IMR-90 (cell line): ENCODE measurements around the gene CIROP. TPM values are rescaled to one million over a fixed set of nuclear protein-coding genes. Genes with fewer than 3 reads are reported as not detected.

Experiments used
- ATAC-seq: fragments of 200-7000 bp; cut with Tn5 transposase; 2 replicates; pipeline ENCODE4 v1.9.1; 2020; ENCODE audit warnings: low read depth, mild to moderate bottlenecking, moderate library complexity
- BruUV-seq: library from RNA; stranded (reverse); fragments of 400-500 nt; replicated peaks from 2 replicates; lab custom pipeline; 2021; lab: Mats Ljungman, UMichigan
- CTCF ChIA-PET: fragments of 300-600 bp; formaldehyde crosslinking; extraction: SDS; loops from one replicate; lab custom pipeline; 2021; ENCODE audit warnings: antibody characterized with exemption; lab: Yijun Ruan, JAX
- POLR2A ChIA-PET: fragments of 300-600 bp; sonication (Branson Sonifier 250); formaldehyde crosslinking; loops from one replicate; lab custom pipeline; 2022; ENCODE audit warnings: antibody characterized with exemption; ENCODE audit not compliant: unreplicated experiment; lab: Charles Lee
- DNase-seq: peaks from one replicate; pipeline ENCODE4 v3.0.0; 2013
- H2AFZ ChIP-seq: replicated peaks from 2 replicates; pipeline ENCODE3; 2013; ENCODE audit warnings: low read length, mild to moderate bottlenecking; ENCODE audit not compliant: poor library complexity
- H2AK5ac ChIP-seq: 2 replicates; pipeline ENCODE4 v1.6.1; 2013; ENCODE audit warnings: low read depth, low read length, inconsistent platforms
- H2AK9ac ChIP-seq: replicated peaks from 2 replicates; pipeline ENCODE3; 2013; ENCODE audit warnings: mild to moderate bottlenecking, low read depth, low read length, moderate library complexity; ENCODE audit not compliant: poor library complexity
- H2BK120ac ChIP-seq: 2 replicates; pipeline ENCODE4 v1.6.1; 2013; ENCODE audit warnings: low read depth, low read length, inconsistent platforms
- H2BK15ac ChIP-seq: 3 replicates; pipeline ENCODE4 v1.6.1; 2013; ENCODE audit warnings: low read depth, low read length, inconsistent platforms
- H2BK20ac ChIP-seq: 2 replicates; pipeline ENCODE4 v1.6.1; 2013; ENCODE audit warnings: low read depth, mild to moderate bottlenecking, inconsistent platforms, low read length, moderate library complexity
- H2BK5ac ChIP-seq: 2 replicates; pipeline ENCODE4 v1.6.1; 2013; ENCODE audit warnings: mild to moderate bottlenecking, low read depth, low read length, inconsistent platforms; ENCODE audit not compliant: poor library complexity, severe bottlenecking
- H3K14ac ChIP-seq: replicated peaks from 2 replicates; pipeline ENCODE4 v1.6.1; 2013; ENCODE audit warnings: low read depth, low read length, inconsistent platforms
- H3K18ac ChIP-seq: 2 replicates; pipeline ENCODE4 v1.6.1; 2013; ENCODE audit warnings: low read depth, low read length, control low read depth
- H3K23ac ChIP-seq: 2 replicates; pipeline ENCODE4 v1.6.1; 2013; ENCODE audit warnings: low read depth, low read length, inconsistent platforms
- H3K27ac ChIP-seq: 2 replicates; pipeline ENCODE4 v1.5.1; 2013; ENCODE audit warnings: mild to moderate bottlenecking, control low read depth, low read length; ENCODE audit not compliant: insufficient read depth
- H3K27me3 ChIP-seq: 2 replicates; pipeline ENCODE4 v1.6.1; 2013; ENCODE audit warnings: low read length; ENCODE audit not compliant: control insufficient read depth, insufficient read depth
- H3K36me3 ChIP-seq: 2 replicates; pipeline ENCODE4 v1.6.1; 2013; ENCODE audit warnings: low read length, mixed read lengths; ENCODE audit not compliant: control insufficient read depth, insufficient read depth
- H3K4ac ChIP-seq: 2 replicates; pipeline ENCODE4 v1.6.1; 2013; ENCODE audit warnings: low read depth, low read length, inconsistent platforms
- H3K4me1 ChIP-seq: 2 replicates; pipeline ENCODE4 v1.6.1; 2013; ENCODE audit warnings: low read length, mixed read lengths; ENCODE audit not compliant: control insufficient read depth, insufficient read depth
- H3K4me2 ChIP-seq: 2 replicates; pipeline ENCODE4 v1.6.1; 2013; ENCODE audit warnings: low read depth, mild to moderate bottlenecking, control low read depth, low read length, moderate library complexity
- H3K4me3 ChIP-seq: 2 replicates; pipeline ENCODE4 v1.5.1; 2013; ENCODE audit warnings: low read depth, mild to moderate bottlenecking, control low read depth, low read length, moderate library complexity; ENCODE audit not compliant: insufficient read depth
- H3K56ac ChIP-seq: 2 replicates; pipeline ENCODE4 v1.6.1; 2013; ENCODE audit warnings: low read length, inconsistent platforms; ENCODE audit not compliant: insufficient read depth; ENCODE audit errors: extremely low read depth
- H3K79me1 ChIP-seq, 2 experiments: 2 replicates each; pipeline ENCODE4 v1.6.1; 2013; ENCODE audit warnings: low read length in 2 of 2, inconsistent platforms in 1 of 2, low read depth in 1 of 2
- H3K9ac ChIP-seq: 2 replicates; pipeline ENCODE4 v1.6.1; 2013; ENCODE audit warnings: low read depth, low read length, control low read depth
- H3K9me1 ChIP-seq: 2 replicates; pipeline ENCODE4 v1.6.1; 2013; ENCODE audit warnings: low read length, inconsistent platforms; ENCODE audit not compliant: insufficient read depth
- H3K9me3 ChIP-seq: 2 replicates; pipeline ENCODE4 v1.6.1; 2013; ENCODE audit warnings: low read length; ENCODE audit not compliant: control insufficient read depth, insufficient read depth
- H4K20me1 ChIP-seq: 2 replicates; pipeline ENCODE4 v1.6.1; 2013; ENCODE audit warnings: low read length, inconsistent platforms; ENCODE audit not compliant: insufficient read depth
- H4K5ac ChIP-seq: 2 replicates; pipeline ENCODE4 v1.6.1; 2013; ENCODE audit warnings: mild to moderate bottlenecking, low read depth, low read length, control low read depth
- H4K8ac ChIP-seq, 2 experiments: 2 replicates each; pipeline ENCODE4 v1.6.1; 2013; ENCODE audit warnings: low read depth in 2 of 2, low read length in 2 of 2, control low read depth in 1 of 2, inconsistent platforms in 1 of 2
- H4K91ac ChIP-seq: 2 replicates; pipeline ENCODE4 v1.6.1; 2013; ENCODE audit warnings: low read depth, low read length, inconsistent platforms; ENCODE audit not compliant: insufficient read depth
- CEBPB ChIP-seq: IDR thresholded peaks from 2 replicates; pipeline ENCODE4 v1.6.1; 2012; ENCODE audit warnings: low read depth, low read length, improper control_type of control experiment
- CHD1 ChIP-seq: IDR thresholded peaks from 2 replicates; pipeline ENCODE4 v1.6.1; 2012; ENCODE audit warnings: low read depth, low read length, improper control_type of control experiment
- CTCF ChIP-seq: conservative IDR thresholded peaks from 2 replicates; pipeline ENCODE4 v1.5.1; 2012; ENCODE audit warnings: mild to moderate bottlenecking, low read depth, low read length, improper control_type of control experiment
- NFE2L2 ChIP-seq: fragments of 150-350 bp; IDR thresholded peaks from 2 replicates; pipeline ENCODE4 v1.6.1; 2016; ENCODE audit warnings: low read depth, mild to moderate bottlenecking, low read length
- dilution Hi-C: fragments of 300-500 bp; cut with HindIII; formaldehyde crosslinking; loops from one replicate; pipeline ENCODE4 v1.14.3; 2018; ENCODE audit warnings: low sequenced_read_pairs; ENCODE audit not compliant: unreplicated experiment
- in situ Hi-C: fragments of 300-500 bp; cut with MboI; formaldehyde crosslinking; loops from 3 replicates; pipeline ENCODE4 v1.14.3; 2019; ENCODE audit warnings: low sequenced_read_pairs, inconsistent platforms, mixed read lengths
- intact Hi-C: fragments of 100-400 bp; cut with micrococcal nuclease; formaldehyde crosslinking; loops from 2 replicates; pipeline ENCODE4 v1.10.0; 2022
- polyA plus RNA-seq, 3 experiments: library from polyadenylated mRNA; depleted of rRNA; stranded (reverse); fragments of >200 nt; gene quantifications; 2 replicates each; pipeline ENCODE4 v1.2.3, GENCODE V29; 2012; ENCODE audit warnings: low replicate concordance in 1 of 3
- total RNA-seq: library from RNA; depleted of rRNA; stranded (reverse); fragments of >200 nt; gene quantifications from 2 replicates; pipeline ENCODE4 v1.2.3, GENCODE V29; 2012

The CIROP gene
- total and polyA plus RNA-seq, 2 of the 4 experiments (the other 2 are of a cell fraction), result 0.31 to 0.36 TPM

GRCh38 chr14:23149745-23150144 is 45.0 kb upstream of the CIROP start:
- Histone ChIP-seq H2BK5ac (no peak overlapping the region), H3K27ac (no peak overlapping the region), H3K9me1 (no peaks in the 10 kb centered on the region), H2AFZ (no peak overlapping the region), H3K27me3 (peaks cover 11% of the 10 kb centered on the region), H3K18ac (no peak overlapping the region), H2BK15ac (no peak overlapping the region), H2BK120ac (no peak overlapping the region), H3K56ac (no peak overlapping the region), H2AK5ac (no peak overlapping the region), H3K4me1 (no peaks in the 10 kb centered on the region), H3K9ac (no peak overlapping the region), H4K5ac (no peak overlapping the region), H3K9me3 (0 out of 2 replicates have a peak, but pooled peaks cover 2% of the 10 kb centered on the region), H3K14ac (no peak overlapping the region), H3K79me1 (no peaks in the 10 kb centered on the region), H3K4me2 (no peak overlapping the region), H2BK20ac (no peak overlapping the region), H2AK9ac (no peak overlapping the region), H3K4me3 (no peak overlapping the region), H4K8ac (no peak overlapping the region), H4K91ac (no peak overlapping the region), H4K20me1 (no peaks in the 10 kb centered on the region), H3K4ac (no peak overlapping the region), H3K23ac (no peak overlapping the region), H3K36me3 (no peaks in the 10 kb centered on the region)
- DNase-seq (no peak), ATAC-seq (no peak)
- no TSS peak for BruUV-seq
- ChIA-PET CTCF (no interaction called here), POLR2A (no interaction called here)
- TF ChIP-seq NFE2L2 (no peak), CTCF (no peak), CHD1 (no peak), CEBPB (no peak)
- in situ Hi-C loops (no loop called here), dilution Hi-C loops (no loop called here), intact Hi-C loops (no loop called here)
